Esophagus muscularis mucosa (tissue), 3 donors: Measurements from ENCODE around the gene HTT.

Experiments
- POLR2AphosphoS5 ChIP-seq, 2 donors: sonication (generic); formaldehyde crosslinking; IDR thresholded peaks; one replicate each; pipeline ENCODE4 v1.6.1; 2017; ENCODE audit warnings: antibody characterized with exemption in 2 of 2
- TF ChIP-seq, protein P1 (sequence below), 3 experiments: fragments of 200-600 bp in 2 of 3; fragments of 450-650 bp in 1 of 3; sonication (generic) in 2 of 3; IDR thresholded peaks; one replicate each; pipeline ENCODE4 v1.5.1; 2017 to 2019; ENCODE audit warnings: antibody characterized with exemption in 3 of 3, mild to moderate bottlenecking in 2 of 3, moderate library complexity in 1 of 3

DNA sequence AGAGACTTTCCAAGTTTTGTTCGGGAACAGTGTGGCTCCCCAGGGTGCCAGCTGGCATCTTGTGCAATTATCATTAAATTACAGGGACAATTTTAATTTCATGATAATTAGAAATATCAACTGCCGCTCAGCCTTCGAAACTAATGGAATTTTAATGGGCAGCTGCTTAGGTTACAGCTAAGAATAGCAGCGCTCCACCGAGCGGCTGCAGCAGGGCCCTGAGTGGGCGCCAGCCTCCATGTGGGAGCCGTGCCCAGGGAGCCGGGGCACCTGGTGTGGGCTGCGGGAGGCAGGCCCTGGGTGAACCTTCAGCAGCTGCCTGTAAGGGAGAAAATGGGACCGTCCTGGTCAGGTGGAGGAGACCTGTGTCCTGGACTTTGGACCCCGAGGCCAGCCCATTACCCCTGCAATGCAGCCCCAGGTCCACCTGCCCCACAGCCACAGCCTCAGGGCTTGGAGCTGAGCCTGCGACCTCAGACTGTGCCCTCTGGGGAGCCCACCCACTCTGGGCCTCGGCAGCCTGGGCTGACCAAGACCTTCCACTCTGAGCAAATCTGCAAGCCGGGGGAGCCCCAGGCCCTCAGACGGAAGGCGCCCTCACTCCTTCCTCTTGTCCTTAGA is 195.6 kb downstream of the HTT start:
- no peak for TF ChIP-seq POLR2AphosphoS5 (IDR thresholded peaks at IDR 0.05)
- TF ChIP-seq, protein P1, sequence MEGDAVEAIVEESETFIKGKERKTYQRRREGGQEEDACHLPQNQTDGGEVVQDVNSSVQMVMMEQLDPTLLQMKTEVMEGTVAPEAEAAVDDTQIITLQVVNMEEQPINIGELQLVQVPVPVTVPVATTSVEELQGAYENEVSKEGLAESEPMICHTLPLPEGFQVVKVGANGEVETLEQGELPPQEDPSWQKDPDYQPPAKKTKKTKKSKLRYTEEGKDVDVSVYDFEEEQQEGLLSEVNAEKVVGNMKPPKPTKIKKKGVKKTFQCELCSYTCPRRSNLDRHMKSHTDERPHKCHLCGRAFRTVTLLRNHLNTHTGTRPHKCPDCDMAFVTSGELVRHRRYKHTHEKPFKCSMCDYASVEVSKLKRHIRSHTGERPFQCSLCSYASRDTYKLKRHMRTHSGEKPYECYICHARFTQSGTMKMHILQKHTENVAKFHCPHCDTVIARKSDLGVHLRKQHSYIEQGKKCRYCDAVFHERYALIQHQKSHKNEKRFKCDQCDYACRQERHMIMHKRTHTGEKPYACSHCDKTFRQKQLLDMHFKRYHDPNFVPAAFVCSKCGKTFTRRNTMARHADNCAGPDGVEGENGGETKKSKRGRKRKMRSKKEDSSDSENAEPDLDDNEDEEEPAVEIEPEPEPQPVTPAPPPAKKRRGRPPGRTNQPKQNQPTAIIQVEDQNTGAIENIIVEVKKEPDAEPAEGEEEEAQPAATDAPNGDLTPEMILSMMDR (IDR thresholded peaks at IDR 0.05) = no peak
